ENCODE data around the gene BCO1.

BCO1 gene

GRCh38 chr16:81238296-81239011 is at the start of gene BCO1:
BCO1 (plus strand) TSS chr16:81238689; CDS start chr16:81238909, 220 bp downstream.
- Histone ChIP-seq H3K36me3 (no peaks in the 10 kb centered on the region), H3K4me3 (no peak within 1 kb of the TSS), H3K27ac (no peak within 1 kb of the TSS), H3K27me3 (no peaks in the 10 kb centered on the region), H3K9ac (peak within 1 kb of the TSS in 3 of 11 experiments; percentile 0 to 47 (median 16); a peak in 2 of 22 replicates), H4K20me1 (no peaks in the 10 kb centered on the region), H3K9me3 (replicated peaks in 1 of 11) (no peaks in the 10 kb centered on the region), H3K4me1 (peaks cover 0 to 9% (median 7%) of the 10 kb centered on the region in 10 experiments; a peak in 12 of 20 replicates), H3K4me2 (peak within 1 kb of the TSS in 10 of 11 experiments; percentile 18 to 54 (median 34); a peak in 15 of 22 replicates)
- TF ChIP-seq Cebpa-rat (IDR thresholded peaks at IDR 0.05), result no peak

GRCh38 chr16:81189100-81189664 is 49.3 kb upstream of the BCO1 start:
- Histone ChIP-seq H3K36me3 (no peaks in the 10 kb centered on the region), H3K9me3 (replicated peaks in 1 of 11) (no peaks in the 10 kb centered on the region), H4K20me1 (no peaks in the 10 kb centered on the region), H3K27ac (no peak overlapping the region), H3K4me2 (no peak overlapping the region), H3K9ac (no peak overlapping the region), H3K27me3 (no peaks in the 10 kb centered on the region), H3K4me3 (no peak overlapping the region), H3K4me1 (no peaks in the 10 kb centered on the region)
- no peak for TF ChIP-seq Cebpa-rat (IDR thresholded peaks at IDR 0.05)

- no peaks in the 10 kb centered on the region for H3K4me1 ChIP-seq
- no peaks in the 10 kb centered on the region for H3K36me3 ChIP-seq
- no peak overlapping the region for H3K9ac ChIP-seq
- no peak for TF ChIP-seq Cebpa-rat (IDR thresholded peaks at IDR 0.05)
- no peaks in the 10 kb centered on the region for H3K27me3 ChIP-seq
- no peaks in the 10 kb centered on the region for H4K20me1 ChIP-seq
- no peak overlapping the region for H3K4me3 ChIP-seq
- H3K9me3 ChIP-seq (replicated peaks in 1 of 11), result no peaks in the 10 kb centered on the region
- H3K4me2 ChIP-seq, result no peak overlapping the region
- H3K27ac ChIP-seq, result no peak overlapping the region
Observed at GRCh38 chr16:81190667-81191066, 47.8 kb upstream of the BCO1 start.

GRCh38 chr16:81195885-81196534 is 42.5 kb upstream of the BCO1 start:
- H3K9ac ChIP-seq, result no peak overlapping the region
- no peak overlapping the region for H3K4me2 ChIP-seq
- no peaks in the 10 kb centered on the region for H3K9me3 ChIP-seq (replicated peaks in 1 of 11)
- no peaks in the 10 kb centered on the region for H4K20me1 ChIP-seq
- H3K27me3 ChIP-seq, result no peaks in the 10 kb centered on the region
- no peaks in the 10 kb centered on the region for H3K4me1 ChIP-seq
- TF ChIP-seq Cebpa-rat (IDR thresholded peaks at IDR 0.05), result no peak
- no peak overlapping the region for H3K27ac ChIP-seq
- no peak overlapping the region for H3K4me3 ChIP-seq
- no peaks in the 10 kb centered on the region for H3K36me3 ChIP-seq

- no peaks in the 10 kb centered on the region for H3K9me3 ChIP-seq (replicated peaks in 1 of 11)
- H3K36me3 ChIP-seq, result no peaks in the 10 kb centered on the region
- no peak for TF ChIP-seq Cebpa-rat (IDR thresholded peaks at IDR 0.05)
- no peak overlapping the region for H3K4me2 ChIP-seq
- no peak overlapping the region for H3K4me3 ChIP-seq
- H3K4me1 ChIP-seq, result no peaks in the 10 kb centered on the region
- no peak overlapping the region for H3K9ac ChIP-seq
- H3K27ac ChIP-seq, result no peak overlapping the region
- H4K20me1 ChIP-seq, result no peaks in the 10 kb centered on the region
- H3K27me3 ChIP-seq, result no peaks in the 10 kb centered on the region
Observed at GRCh38 chr16:81198635-81199034, 39.9 kb upstream of the BCO1 start.

GRCh38 chr16:81201267-81201666 is 37.2 kb upstream of the BCO1 start:
- no peak for TF ChIP-seq Cebpa-rat (IDR thresholded peaks at IDR 0.05)
- no peaks in the 10 kb centered on the region for H3K27me3 ChIP-seq
- H3K4me3 ChIP-seq, result no peak overlapping the region
- H3K36me3 ChIP-seq, result no peaks in the 10 kb centered on the region
- H3K4me2 ChIP-seq, result no peak overlapping the region
- no peaks in the 10 kb centered on the region for H3K4me1 ChIP-seq
- no peaks in the 10 kb centered on the region for H3K9me3 ChIP-seq (replicated peaks in 1 of 11)
- H3K9ac ChIP-seq, result no peak overlapping the region
- H4K20me1 ChIP-seq, result no peaks in the 10 kb centered on the region
- no peak overlapping the region for H3K27ac ChIP-seq

GRCh38 chr16:81204798-81205680 is 33.5 kb upstream of the BCO1 start:
- no peak overlapping the region for H3K4me2 ChIP-seq
- no peak for TF ChIP-seq Cebpa-rat (IDR thresholded peaks at IDR 0.05)

GRCh38 chr16:81207076-81207475 is 31.4 kb upstream of the BCO1 start:
- H3K36me3 ChIP-seq, result no peaks in the 10 kb centered on the region
- H4K20me1 ChIP-seq, result no peaks in the 10 kb centered on the region
- H3K4me3 ChIP-seq, result no peak overlapping the region
- no peak overlapping the region for H3K27ac ChIP-seq
- peaks cover 0 to 4% (median 0%) of the 10 kb centered on the region in 10 experiments; a peak in 2 of 20 replicates for H3K4me1 ChIP-seq
- H3K9ac ChIP-seq, result no peak overlapping the region
- no peaks in the 10 kb centered on the region for H3K9me3 ChIP-seq (replicated peaks in 1 of 11)
- no peaks in the 10 kb centered on the region for H3K27me3 ChIP-seq
- no peak overlapping the region for H3K4me2 ChIP-seq
- no peak for TF ChIP-seq Cebpa-rat (IDR thresholded peaks at IDR 0.05)

More at GRCh38 chr16:81204798-81205680, 33.5 kb upstream of the BCO1 start:
- H3K27ac ChIP-seq, result no peak overlapping the region
- H3K4me3 ChIP-seq, result no peak overlapping the region
- no peak overlapping the region for H3K9ac ChIP-seq
- H3K9me3 ChIP-seq (replicated peaks in 1 of 11), result no peaks in the 10 kb centered on the region
- H3K27me3 ChIP-seq, result no peaks in the 10 kb centered on the region
- H3K4me1 ChIP-seq, result no peaks in the 10 kb centered on the region
- no peaks in the 10 kb centered on the region for H3K36me3 ChIP-seq
- H4K20me1 ChIP-seq, result no peaks in the 10 kb centered on the region

- Histone ChIP-seq H3K4me2 (peak overlapping the region in 1 of 11 experiments; percentile 7; a peak in 2 of 22 replicates), H3K27ac (no peak overlapping the region), H3K4me3 (no peak overlapping the region), H3K36me3 (no peaks in the 10 kb centered on the region), H4K20me1 (no peaks in the 10 kb centered on the region), H3K4me1 (peaks cover 0 to 4% (median 0%) of the 10 kb centered on the region in 10 experiments; a peak in 2 of 20 replicates), H3K27me3 (no peaks in the 10 kb centered on the region), H3K9ac (no peak overlapping the region), H3K9me3 (replicated peaks in 1 of 11) (no peaks in the 10 kb centered on the region)
- TF ChIP-seq Cebpa-rat (IDR thresholded peaks at IDR 0.05), result no peak
Observed at GRCh38 chr16:81210807-81211206, 27.7 kb upstream of the BCO1 start.
